Adrenal gland (tissue), 5 donors: Measurements from ENCODE around the gene FOLR2.

Experiments used
- POLR2A ChIP-seq, 2 donors: fragments of 450-650 bp; IDR thresholded peaks; one replicate each; pipeline ENCODE4 v1.6.1; 2017; ENCODE audit warnings: antibody characterized with exemption in 2 of 2, mild to moderate bottlenecking in 2 of 2, moderate library complexity in 1 of 2
- TF ChIP-seq, protein P1 (sequence below), 6 experiments: fragments of 450-650 bp in 4 of 6; fragments of 200-600 bp in 2 of 6; sonication (generic) in 1 of 6; IDR thresholded peaks; 1 replicate in 5 of 6; 2 replicates in 1 of 6; pipeline versions ENCODE4 v1.5.1 to v1.8.0; 2016 to 2021; ENCODE audit warnings: antibody characterized with exemption in 6 of 6, mild to moderate bottlenecking in 2 of 6, moderate library complexity in 1 of 6
- donor health status: DM: no; HTN: no; CAD: no.

DNA sequence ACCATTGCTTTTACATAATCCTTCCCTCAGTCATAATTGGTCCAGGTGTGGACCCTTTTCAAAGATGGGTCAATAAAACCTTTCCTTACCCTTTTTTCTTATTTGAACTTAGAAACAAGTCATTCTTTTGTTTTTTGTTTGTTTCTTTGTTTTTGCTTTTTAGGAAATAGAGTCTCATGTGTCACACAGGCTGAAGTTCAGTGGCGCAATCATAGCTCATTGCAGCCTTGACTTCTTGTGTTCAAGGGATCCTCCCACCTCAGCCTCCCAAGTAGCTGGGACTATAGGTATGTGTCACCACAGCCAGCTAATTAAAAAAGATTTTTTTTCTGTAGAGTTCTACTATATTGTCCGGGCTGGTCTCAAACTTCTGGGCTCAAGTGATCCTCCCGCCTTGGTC is 36.8 kb downstream of the FOLR2 start:
- TF ChIP-seq, protein P1, sequence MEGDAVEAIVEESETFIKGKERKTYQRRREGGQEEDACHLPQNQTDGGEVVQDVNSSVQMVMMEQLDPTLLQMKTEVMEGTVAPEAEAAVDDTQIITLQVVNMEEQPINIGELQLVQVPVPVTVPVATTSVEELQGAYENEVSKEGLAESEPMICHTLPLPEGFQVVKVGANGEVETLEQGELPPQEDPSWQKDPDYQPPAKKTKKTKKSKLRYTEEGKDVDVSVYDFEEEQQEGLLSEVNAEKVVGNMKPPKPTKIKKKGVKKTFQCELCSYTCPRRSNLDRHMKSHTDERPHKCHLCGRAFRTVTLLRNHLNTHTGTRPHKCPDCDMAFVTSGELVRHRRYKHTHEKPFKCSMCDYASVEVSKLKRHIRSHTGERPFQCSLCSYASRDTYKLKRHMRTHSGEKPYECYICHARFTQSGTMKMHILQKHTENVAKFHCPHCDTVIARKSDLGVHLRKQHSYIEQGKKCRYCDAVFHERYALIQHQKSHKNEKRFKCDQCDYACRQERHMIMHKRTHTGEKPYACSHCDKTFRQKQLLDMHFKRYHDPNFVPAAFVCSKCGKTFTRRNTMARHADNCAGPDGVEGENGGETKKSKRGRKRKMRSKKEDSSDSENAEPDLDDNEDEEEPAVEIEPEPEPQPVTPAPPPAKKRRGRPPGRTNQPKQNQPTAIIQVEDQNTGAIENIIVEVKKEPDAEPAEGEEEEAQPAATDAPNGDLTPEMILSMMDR (IDR thresholded peaks at IDR 0.05), result no peak
- no peak for TF ChIP-seq POLR2A (IDR thresholded peaks at IDR 0.05)
